Breast epithelium (tissue), 3 donors: Measurements from ENCODE around the gene SLC25A52.

ENCODE experiments used
- CTCF ChIP-seq, 3 donors: fragments of 450-650 bp; IDR thresholded peaks; one replicate each; pipeline ENCODE4 v1.5.1; 2016 to 2017; ENCODE audit warnings: antibody characterized with exemption in 3 of 3, mild to moderate bottlenecking in 3 of 3, moderate library complexity in 3 of 3
- POLR2A ChIP-seq: fragments of 450-650 bp; IDR thresholded peaks from one replicate; pipeline ENCODE4 v1.6.1; 2016; ENCODE audit warnings: antibody characterized with exemption, mild to moderate bottlenecking, moderate library complexity

DNA sequence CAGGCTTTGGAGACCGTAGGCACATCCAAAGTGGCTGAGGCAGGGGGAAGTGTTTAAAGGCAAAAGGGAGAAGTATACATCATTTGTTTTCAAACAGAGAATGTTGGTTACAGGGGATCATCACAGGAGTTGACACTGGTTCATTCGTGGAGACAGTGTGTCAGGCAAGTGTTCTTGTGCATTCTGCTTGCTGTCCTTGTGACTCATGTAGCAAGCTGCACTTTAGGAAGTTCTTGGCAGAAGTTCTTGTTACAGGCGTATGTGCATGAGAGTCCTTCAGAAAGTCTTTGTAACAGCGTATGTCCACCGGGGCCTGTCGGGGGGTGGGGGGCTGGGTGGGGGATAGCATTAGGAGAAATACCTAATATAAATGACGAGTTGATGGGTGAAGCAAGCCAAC lies 39.8 kb downstream of the SLC25A52 start:
- TF ChIP-seq POLR2A (no peak), CTCF (IDR thresholded peaks at IDR 0.05) (no peak)
